WI38 (cell line): ENCODE measurements around the gene HIC2.
"Not testable (repeated sequence)": the region's sequence is repeated elsewhere in the genome, so short reads cannot be mapped to it uniquely, and the experiment has no call there.

ENCODE experiments used
- H3K4me3 ChIP-seq: 2 replicates; pipeline ENCODE4 v1.5.1; 2011; ENCODE audit warnings: low read depth, mild to moderate bottlenecking, control low read depth, low read length

The HIC2 gene

DNA sequence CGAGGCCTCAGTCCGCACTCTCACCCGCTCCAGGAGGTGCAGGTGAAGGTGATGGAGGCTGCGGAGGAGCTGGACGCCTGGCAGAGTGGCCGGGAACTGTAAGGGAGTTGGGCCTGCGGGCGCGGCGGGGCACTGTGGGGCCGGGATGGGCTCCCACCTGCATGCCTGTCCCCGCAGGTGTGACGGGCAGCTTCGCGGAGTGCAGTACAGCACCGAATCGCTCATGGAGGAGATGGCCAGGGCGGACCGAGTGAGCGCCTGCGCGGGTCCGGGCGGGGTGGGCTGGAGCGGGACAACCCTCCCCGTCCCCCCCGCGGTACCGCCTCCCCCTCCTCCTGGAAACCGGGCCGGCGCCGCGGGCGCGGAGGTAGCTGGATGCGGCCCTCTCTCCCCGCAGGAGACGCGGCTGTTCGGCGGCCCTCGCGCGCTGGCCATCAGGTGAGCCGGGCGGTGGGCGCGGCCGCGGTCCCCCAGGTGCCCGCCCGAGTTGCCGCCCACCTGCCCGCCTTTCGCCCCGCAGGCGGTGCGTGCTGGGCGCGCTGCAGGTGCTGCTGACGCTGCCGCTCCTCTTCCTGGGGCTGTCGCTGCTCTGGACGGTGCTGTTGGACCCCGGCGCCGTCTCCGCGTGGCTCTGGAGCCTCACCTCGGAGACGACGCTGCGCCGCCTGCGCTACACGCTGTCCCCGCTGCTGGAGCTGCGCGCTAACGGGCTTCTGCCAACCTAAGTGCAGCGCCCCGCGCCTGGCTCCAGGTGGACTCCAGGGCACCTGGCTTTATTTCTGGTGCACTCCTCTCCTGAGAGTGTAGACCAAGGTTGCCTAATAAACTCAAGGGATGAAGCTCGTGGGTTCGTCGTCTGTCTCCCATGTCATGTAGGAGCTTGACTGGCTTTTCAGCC is 52.2 kb downstream of the HIC2 start:
- H3K4me3 ChIP-seq = not testable (repeated sequence)

DNA sequence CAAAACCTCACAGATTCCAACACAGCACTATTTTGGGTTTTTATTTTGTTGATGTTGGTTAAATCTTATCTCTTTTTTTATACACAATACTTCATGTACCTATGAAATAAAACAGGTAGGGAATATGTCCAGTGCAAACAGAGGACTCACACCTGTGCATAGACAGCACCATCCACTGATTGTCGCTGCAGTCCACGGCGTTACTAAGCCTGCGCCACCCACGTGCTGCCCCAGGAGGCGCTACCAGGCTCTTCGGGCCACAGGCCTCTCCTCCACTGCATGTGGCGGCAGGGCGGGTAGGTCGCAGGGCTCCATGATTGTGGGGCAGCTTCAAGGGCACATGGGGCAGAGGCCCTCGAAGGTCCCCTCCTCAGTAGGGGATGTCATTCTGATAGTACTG is 55.8 kb downstream of the HIC2 start:
- H3K4me3 ChIP-seq = not testable (repeated sequence)

DNA sequence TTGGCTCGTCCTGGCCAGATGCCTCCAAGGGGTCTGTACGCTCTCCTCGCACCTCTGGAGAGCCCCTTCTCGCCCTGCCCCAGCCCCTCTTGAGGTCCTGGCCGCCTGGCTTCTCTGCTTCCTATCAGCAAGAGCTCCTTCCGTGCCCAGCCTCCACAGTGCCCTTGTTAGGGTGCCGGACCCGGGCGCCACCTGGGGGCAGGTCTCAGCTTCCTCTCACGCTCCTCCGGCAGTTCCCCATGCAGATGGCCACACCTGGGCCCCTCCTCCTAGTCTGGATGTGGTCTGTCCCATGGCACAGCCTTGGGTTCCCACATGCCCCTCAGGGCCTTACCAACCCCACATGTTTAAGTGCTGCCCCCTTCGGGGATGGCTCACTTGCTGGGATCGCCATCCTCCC is 56.5 kb downstream of the HIC2 start:
- H3K4me3 ChIP-seq = not testable (repeated sequence)

DNA sequence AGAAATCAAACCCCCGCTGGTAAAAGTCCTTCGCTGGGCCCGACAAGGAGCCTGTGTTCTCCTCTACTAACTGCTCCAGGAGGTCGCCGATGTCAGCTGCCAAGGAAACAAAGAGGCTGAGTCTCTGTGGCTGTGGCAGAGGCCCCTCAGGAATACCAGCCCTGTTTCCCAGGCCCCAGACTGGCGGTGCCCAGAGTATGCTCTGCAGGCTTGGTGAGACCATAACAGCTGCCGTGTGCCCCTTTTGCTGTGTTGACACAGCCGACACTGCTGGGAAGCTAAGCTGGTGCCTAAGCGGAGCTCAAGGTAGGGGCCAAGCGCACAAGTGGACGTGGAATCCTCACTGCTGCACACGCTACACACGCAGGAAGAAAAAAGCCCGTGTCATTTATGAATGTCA is 66.9 kb downstream of the HIC2 start:
- not testable (repeated sequence) for H3K4me3 ChIP-seq

DNA sequence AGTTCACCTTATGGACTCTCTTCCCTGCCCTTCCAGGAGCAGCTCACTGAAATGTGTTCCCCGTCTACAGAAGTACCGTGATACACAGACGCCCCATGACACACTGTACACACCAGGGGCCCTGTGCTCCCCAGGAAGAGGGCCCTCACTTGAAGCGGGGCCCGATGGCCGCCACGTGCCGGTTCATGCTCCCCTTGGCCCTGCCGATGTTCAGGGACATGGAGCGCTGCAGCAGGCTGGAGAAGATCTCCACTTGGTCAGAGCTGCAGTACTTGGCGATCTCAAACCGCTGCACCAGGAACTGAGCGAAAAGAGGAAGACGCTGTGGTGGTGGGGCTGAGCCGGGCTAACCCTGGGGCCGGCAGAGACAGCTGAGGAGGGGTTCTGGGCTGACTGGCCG is 70.6 kb downstream of the HIC2 start:
- not testable (repeated sequence) for H3K4me3 ChIP-seq

DNA sequence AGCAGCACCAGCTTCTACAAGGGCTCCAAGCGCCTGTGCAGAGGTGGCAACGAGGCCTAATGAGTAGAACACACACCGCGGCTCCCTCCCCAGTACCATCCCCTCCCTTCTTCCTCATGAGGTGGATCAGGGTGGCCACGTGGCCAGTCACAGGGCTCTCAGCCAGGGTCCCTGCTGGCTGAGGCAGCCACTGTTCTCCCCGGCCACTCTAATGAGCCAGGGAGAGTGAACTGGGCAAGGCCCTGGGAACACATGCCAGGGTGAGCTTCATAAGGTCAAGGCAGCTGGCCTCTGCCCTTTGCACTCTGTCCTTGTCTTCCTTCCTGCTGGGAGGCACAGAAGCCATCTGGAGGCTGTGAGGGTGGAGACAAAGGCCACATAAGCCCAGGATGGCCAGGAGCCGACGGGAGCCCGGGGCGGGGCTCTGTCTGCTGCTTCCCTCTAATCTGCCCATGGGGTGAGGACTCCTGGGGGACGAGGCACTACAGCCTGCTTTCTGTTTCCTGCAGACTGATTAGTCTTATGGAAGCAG is 72.0 kb downstream of the HIC2 start:
- not testable (repeated sequence) for H3K4me3 ChIP-seq

DNA sequence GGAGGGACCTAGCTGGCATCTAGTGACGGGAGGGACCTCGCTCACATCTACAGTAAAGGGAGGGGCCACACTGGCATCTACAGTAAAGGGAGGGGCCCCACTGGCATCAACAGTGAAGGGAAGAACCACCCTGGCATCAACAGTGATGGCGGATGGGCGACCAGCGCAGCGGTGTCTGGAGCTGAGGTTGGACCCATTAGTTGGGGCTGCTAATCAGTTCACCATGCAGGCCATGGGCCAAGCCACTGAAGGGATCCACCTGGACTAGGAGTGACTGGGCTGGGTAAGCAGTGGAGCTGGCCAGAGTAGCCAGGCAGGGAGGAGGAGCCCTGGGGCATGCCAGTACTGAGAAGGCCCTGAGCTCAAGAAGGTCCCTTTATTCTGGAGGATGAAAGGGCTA is 73.4 kb downstream of the HIC2 start:
- not testable (repeated sequence) for H3K4me3 ChIP-seq

DNA sequence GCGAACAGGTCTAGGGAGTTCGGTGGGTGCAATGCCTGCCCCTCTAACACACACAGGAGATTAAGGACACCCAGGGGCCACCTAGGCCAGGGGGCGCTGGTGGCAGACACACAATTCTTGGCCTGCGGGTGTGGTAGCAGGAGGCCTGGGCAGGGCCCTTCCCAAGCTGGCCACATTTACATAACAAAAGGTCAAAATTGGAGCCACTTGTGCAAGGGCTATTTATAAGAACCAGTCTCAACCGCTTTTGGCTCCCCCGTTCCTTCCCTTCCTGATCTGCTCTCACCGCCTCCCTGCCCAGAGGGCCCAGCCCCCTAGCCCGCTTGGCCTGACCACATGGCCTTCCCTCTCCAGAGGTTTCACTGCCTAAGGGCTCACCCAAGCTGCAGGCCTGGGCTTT is 75.1 kb downstream of the HIC2 start:
- not testable (repeated sequence) for H3K4me3 ChIP-seq

DNA sequence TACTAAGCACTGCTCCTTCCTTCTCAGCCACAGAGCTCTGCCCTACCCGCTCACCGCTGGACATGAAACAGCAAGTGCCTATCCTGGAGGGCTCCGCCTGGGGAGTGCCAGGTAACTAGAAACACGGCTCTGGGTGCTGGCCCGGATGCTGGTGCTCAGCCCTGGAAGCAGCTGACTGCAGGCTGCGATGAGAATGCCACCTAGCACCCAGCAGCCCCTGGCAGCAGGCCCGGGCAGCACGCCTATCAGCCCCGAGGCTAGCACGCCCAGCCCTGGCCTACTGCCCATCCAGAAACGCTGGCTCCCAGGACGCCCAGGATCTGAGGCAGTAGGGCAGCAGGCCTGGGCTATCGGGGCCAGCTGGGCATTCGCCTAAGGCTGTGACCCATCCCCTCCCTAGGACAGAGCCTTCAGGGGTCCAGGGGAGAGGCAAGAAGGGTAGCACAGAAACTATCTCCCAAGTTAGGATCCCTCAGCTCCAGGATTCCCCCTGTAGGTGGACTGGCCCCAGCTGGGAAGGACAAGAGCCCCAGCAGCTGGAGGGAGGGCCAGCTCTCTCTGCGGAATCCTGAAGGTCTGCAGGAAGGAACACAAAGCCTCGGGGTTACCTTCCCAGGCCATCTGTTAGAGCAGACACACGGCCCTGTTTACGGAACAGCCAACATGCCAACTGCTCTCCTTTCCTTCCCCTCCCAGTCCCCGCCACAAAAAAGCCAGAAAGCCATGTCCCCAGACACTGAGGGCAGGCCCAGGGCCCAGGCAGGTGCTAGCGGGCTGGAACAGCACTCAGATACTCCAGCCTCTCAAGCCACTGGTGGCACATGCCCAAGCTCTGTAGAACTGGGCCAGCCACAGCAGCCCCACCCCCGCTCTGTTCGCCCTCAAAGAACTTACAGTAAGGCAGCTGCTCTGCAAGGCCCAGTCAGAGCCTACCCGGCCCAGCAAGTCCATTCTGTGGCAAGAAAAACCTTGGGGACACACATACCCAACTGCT is 76.9 kb downstream of the HIC2 start:
- H3K4me3 ChIP-seq = not testable (repeated sequence)

DNA sequence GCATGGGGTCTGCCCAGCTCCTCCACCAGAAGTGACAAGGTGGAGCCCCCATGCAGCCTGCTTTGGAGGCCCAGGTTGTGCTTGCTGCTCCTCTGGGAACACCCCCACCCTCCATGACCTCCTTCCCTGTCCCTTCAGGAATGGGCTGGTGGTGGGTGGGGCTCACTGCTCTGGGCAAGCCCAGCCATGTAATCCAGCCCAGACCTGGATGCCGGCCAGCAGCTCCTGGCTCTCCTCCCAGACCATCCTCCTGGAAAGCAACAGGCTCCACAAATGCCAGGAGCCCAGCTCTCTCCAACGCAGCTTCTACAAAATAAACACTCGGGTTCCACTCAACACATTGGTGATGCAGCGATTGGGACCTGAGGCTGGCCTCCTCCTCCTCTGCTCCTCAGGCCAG is 80.8 kb downstream of the HIC2 start:
- H3K4me3 ChIP-seq = not testable (repeated sequence)

DNA sequence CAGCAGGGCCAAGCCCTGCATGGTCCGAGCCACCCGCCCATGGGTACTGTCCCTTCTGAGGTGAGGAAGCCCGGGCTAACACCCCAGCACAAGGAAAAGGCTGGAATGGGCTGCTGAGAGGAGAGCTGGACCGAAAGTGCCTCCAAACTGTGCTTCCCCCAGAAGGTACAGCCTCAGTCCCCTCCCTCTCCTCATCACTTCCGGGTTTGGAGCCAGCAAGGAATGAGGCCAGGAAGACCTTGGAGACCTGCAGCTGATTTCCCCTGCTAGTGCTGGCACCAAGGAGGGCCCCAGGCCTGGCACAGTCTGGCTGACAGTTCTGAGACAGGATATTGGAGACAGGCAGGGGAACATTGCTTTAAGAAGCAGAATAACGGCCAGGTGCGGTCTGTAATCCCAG is 81.3 kb downstream of the HIC2 start:
- H3K4me3 ChIP-seq = not testable (repeated sequence)

DNA sequence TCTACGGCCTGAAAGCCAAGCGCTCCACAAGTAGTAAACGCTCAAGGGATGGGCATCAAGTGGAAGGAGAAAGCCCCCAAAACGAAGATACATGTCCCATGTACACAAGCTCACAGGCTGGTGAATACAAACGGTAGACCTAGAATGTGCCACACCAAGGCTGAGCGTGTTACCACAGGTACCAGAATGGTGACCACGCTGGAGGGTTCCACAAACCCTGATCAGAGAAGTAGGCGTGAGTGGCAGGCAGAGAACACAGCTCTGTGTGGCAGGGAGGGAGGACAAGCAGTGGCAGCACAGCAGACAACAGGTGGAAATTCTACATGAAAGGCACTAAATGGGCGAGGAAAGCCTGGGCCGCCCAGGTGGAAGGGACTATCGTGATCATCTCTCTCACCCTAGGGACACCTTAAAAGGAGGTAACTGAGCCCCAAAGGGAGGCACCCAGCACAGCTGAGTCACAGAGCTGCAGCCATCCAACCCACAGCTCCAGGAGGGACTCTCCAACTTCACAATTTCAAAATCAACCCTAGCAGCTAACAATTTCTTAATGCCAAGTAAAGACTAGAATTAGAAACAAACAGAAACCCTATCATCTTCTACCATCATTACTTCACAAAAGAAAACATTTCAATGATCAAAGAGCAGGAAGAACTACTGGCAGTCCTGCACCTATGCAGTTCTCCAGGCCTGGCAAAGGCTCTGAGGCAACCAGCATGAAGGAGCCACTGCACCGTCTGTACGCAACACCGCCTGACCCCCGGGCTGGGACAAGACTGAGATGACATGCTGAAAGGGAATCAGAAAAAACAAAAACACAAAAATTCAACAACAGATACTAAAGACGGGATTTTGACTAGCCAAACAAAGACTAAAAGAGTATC is 82.7 kb downstream of the HIC2 start:
- H3K4me3 ChIP-seq = not testable (repeated sequence)
